Natural killer cell (primary cell): ENCODE results near the gene KRT74. TPM values are rescaled to one million over a fixed set of nuclear protein-coding genes. Genes with fewer than 3 reads are reported as not detected.

Experiments
- ATAC-seq, 3 donors: fragments of 150-1000 bp in 2 of 3; fragments of 200-7000 bp in 1 of 3; cut with Tn5 transposase; 1 replicate in 1 of 3; 2 replicates in 2 of 3; pipeline ENCODE4 v1.10.0; 2021; ENCODE audit warnings: mild to moderate bottlenecking in 2 of 3, moderate library complexity in 2 of 3
- DNase-seq, 2 donors: peaks; one replicate each; pipeline versions ENCODE4 v3.0.0 to v3.0.0-alpha.2; 2013 to 2021; ENCODE audit warnings: mixed read lengths in 1 of 2
- H3K27ac ChIP-seq: one replicate; pipeline ENCODE4 v1.5.1; 2013; ENCODE audit warnings: mild to moderate bottlenecking, low read length
- H3K27me3 ChIP-seq: one replicate; pipeline ENCODE4 v1.6.1; 2013; ENCODE audit warnings: low read length; ENCODE audit not compliant: control insufficient read depth, insufficient read depth
- H3K36me3 ChIP-seq: one replicate; pipeline ENCODE4 v1.6.1; 2013; ENCODE audit warnings: low read length; ENCODE audit not compliant: control insufficient read depth, insufficient read depth
- H3K4me1 ChIP-seq: one replicate; pipeline ENCODE4 v1.6.1; 2013; ENCODE audit warnings: low read length; ENCODE audit not compliant: control insufficient read depth, insufficient read depth
- H3K4me3 ChIP-seq: one replicate; pipeline ENCODE4 v1.5.1; 2013; ENCODE audit warnings: low read length
- H3K9me3 ChIP-seq: one replicate; pipeline ENCODE4 v1.6.1; 2013; ENCODE audit warnings: low read length; ENCODE audit not compliant: control insufficient read depth, insufficient read depth
- H3K27ac Mint-ChIP-seq, 2 donors: one replicate each; pipeline ENCODE4 v1.8.0; 2022; ENCODE audit warnings: mild to moderate bottlenecking in 2 of 2, mixed read lengths in 2 of 2, moderate library complexity in 1 of 2
- H3K27me3 Mint-ChIP-seq, 2 donors: one replicate each; pipeline ENCODE4 v1.8.0; 2022; ENCODE audit warnings: low read depth in 2 of 2, mixed read lengths in 2 of 2
- H3K36me3 Mint-ChIP-seq: one replicate; pipeline ENCODE4 v1.8.0; 2022; ENCODE audit warnings: mixed read lengths
- H3K4me1 Mint-ChIP-seq, 2 donors: one replicate each; pipeline ENCODE4 v1.8.0; 2022; ENCODE audit warnings: mixed read lengths in 2 of 2
- H3K4me3 Mint-ChIP-seq: one replicate; pipeline ENCODE4 v1.8.0; 2022; ENCODE audit warnings: mild to moderate bottlenecking, moderate library complexity, mixed read lengths
- H3K9me3 Mint-ChIP-seq, 2 donors: one replicate each; pipeline ENCODE4 v1.8.0; 2022; ENCODE audit warnings: mixed read lengths in 2 of 2
- CTCF ChIP-seq: fragments of 200-600 bp; IDR thresholded peaks from one replicate; pipeline ENCODE4 v1.8.0; 2022; ENCODE audit warnings: antibody characterized with exemption
- WGBS: methylation state at CpG from one replicate; pipeline ENCODE4 v1.1.7; 2013; ENCODE audit warnings: missing lambda C conversion rate; ENCODE audit not compliant: insufficient coverage; 5-methylcytosine and 5-hydroxymethylcytosine counted together
- intact Hi-C: fragments of 100-400 bp; cut with micrococcal nuclease; formaldehyde crosslinking; loops from one replicate; pipeline ENCODE4 v1.14.2; 2022
- total RNA-seq, 4 donors: library from RNA; stranded (reverse); fragments of 120-200 nt in 1 of 4; gene quantifications; one replicate each; pipeline versions ENCODE4 v1.2.3 to v1.2.4, GENCODE V29; 2013 to 2022

Gene KRT74
- total RNA-seq, 3 donors from 2014 or later (not counting 1 experiment from before 2014, with no cell fraction given), result 0.38 to 1.2 (median 0.38) TPM

GRCh38 chr12:52561880-52562449 lies 11.7 kb downstream of the KRT74 start:
- Mint-ChIP-seq H3K36me3 (no peaks in the 10 kb centered on the region), H3K4me1 (peaks cover 73 to 74% of the 10 kb centered on the region in 2 donors), H3K4me3 (no peak overlapping the region), H3K27me3 (peaks cover 0 to 2% of the 10 kb centered on the region in 2 donors), H3K27ac (peak overlapping the region in 1 of 2 donors; percentile 8), H3K9me3 (no peaks in the 10 kb centered on the region)
- DNase-seq (no peak), ATAC-seq (no peak)
- Histone ChIP-seq H3K27me3 (no peaks in the 10 kb centered on the region), H3K4me3 (no peak overlapping the region), H3K36me3 (no peaks in the 10 kb centered on the region), H3K9me3 (no peaks in the 10 kb centered on the region), H3K4me1 (peaks cover 61% of the 10 kb centered on the region), H3K27ac (no peak overlapping the region)
- TF ChIP-seq CTCF, result no peak
- intact Hi-C loops, result no loop called here
- WGBS, result 75% methylated on average over 3 of the region's 3 CpGs

GRCh38 chr12:52559979-52560378 lies 13.7 kb downstream of the KRT74 start:
- DNase-seq (peak in 1 of 2 donors; percentile 23), ATAC-seq (peak; percentile 16)
- Mint-ChIP-seq H3K4me3 (peak overlapping the region; percentile 75), H3K27ac (peak overlapping the region; percentile 47 to 91), H3K36me3 (no peaks in the 10 kb centered on the region), H3K4me1 (peaks cover 75 to 76% of the 10 kb centered on the region in 2 donors), H3K9me3 (no peaks in the 10 kb centered on the region), H3K27me3 (no peaks in the 10 kb centered on the region)
- Histone ChIP-seq H3K9me3 (no peaks in the 10 kb centered on the region), H3K27me3 (no peaks in the 10 kb centered on the region), H3K27ac (peak overlapping the region; percentile 63), H3K36me3 (no peaks in the 10 kb centered on the region), H3K4me3 (no peak overlapping the region), H3K4me1 (peaks cover 69% of the 10 kb centered on the region)
- intact Hi-C loops, result loop anchor here (1.0 to 2.0 kb wide), 2 partner anchors 7 to 85 kb away; no protein-coding TSS in a partner anchor
- 53% methylated on average over 4 of the region's 4 CpGs for WGBS
- no peak for TF ChIP-seq CTCF

GRCh38 chr12:52558781-52559445 lies 14.7 kb downstream of the KRT74 start:
- H3K4me1 ChIP-seq, result peaks cover 79% of the 10 kb centered on the region
- no peak overlapping the region for H3K4me3 ChIP-seq
- H3K27me3 ChIP-seq, result no peaks in the 10 kb centered on the region
- peak overlapping the region; percentile 68 for H3K4me3 Mint-ChIP-seq
- ATAC-seq (peak in 2 of 3 donors; percentile 35 to 56), DNase-seq (peak; percentile 40 to 55)
- H3K9me3 ChIP-seq, result no peaks in the 10 kb centered on the region
- no peaks in the 10 kb centered on the region for H3K9me3 Mint-ChIP-seq
- intact Hi-C loops, result loop anchor here (1.0 to 2.0 kb wide), 2 partner anchors 8 to 86 kb away; no protein-coding TSS in a partner anchor
- peak overlapping the region; percentile 47 to 91 for H3K27ac Mint-ChIP-seq
- H3K4me1 Mint-ChIP-seq, result peaks cover 80 to 81% of the 10 kb centered on the region in 2 donors
- H3K27ac ChIP-seq, result peak overlapping the region; percentile 63
- WGBS, result 40% methylated on average over 8 of the region's 8 CpGs
- H3K36me3 ChIP-seq, result no peaks in the 10 kb centered on the region
- H3K27me3 Mint-ChIP-seq, result no peaks in the 10 kb centered on the region
- no peak for TF ChIP-seq CTCF
- H3K36me3 Mint-ChIP-seq, result no peaks in the 10 kb centered on the region
